NCI-H1092 (cell line): Measurements from ENCODE around the gene PTPRB.
"Not testable (repeated sequence)": the region's sequence is repeated elsewhere in the genome, so short reads cannot be mapped to it uniquely, and the experiment has no call there.

Experiments
- DNase-seq: peaks from one replicate; lab custom pipeline; 2025; lab: John Stamatoyannopoulos, UW

PTPRB gene

GRCh38 chr12:70540996-70541395, 96.2 kb downstream of the PTPRB start:
- DNase-seq, result no peak

GRCh38 chr12:70536650-70537049, 100.6 kb downstream of the PTPRB start:
- no peak for DNase-seq

GRCh38 chr12:70535896-70536374, 101.3 kb downstream of the PTPRB start:
- DNase-seq, result no peak

- DNase-seq, result no peak
These were observed 102.8 kb downstream of the PTPRB start for GRCh38 chr12:70534466-70534865.

GRCh38 chr12:70529647-70530046, 107.6 kb downstream of the PTPRB start:
- no peak for DNase-seq

GRCh38 chr12:70520847-70521246, 116.4 kb downstream of the PTPRB start:
- DNase-seq, result no peak

- DNase-seq, result no peak
These were observed 123.8 kb downstream of the PTPRB start for GRCh38 chr12:70513426-70513825.

- no peak for DNase-seq
These were observed 129.1 kb downstream of the PTPRB start for GRCh38 chr12:70508178-70508577.

GRCh38 chr12:70507442-70507841, 129.8 kb downstream of the PTPRB start:
- no peak for DNase-seq

GRCh38 chr12:70497508-70497907, 139.7 kb downstream of the PTPRB start:
- no peak for DNase-seq

- not testable (repeated sequence) for DNase-seq
These were observed 144.3 kb downstream of the PTPRB start for GRCh38 chr12:70492904-70493303.

- DNase-seq, result not testable (repeated sequence)
These were observed 146.3 kb downstream of the PTPRB start for GRCh38 chr12:70490928-70491327.

- no peak for DNase-seq
These were observed 149.8 kb downstream of the PTPRB start for GRCh38 chr12:70487440-70487839.

- DNase-seq, result no peak
These were observed 150.6 kb downstream of the PTPRB start for GRCh38 chr12:70486588-70486987.

GRCh38 chr12:70485704-70486103, 151.5 kb downstream of the PTPRB start:
- DNase-seq, result no peak

GRCh38 chr12:70484464-70484863, 152.8 kb downstream of the PTPRB start:
- DNase-seq, result no peak

- DNase-seq, result no peak
These were observed 154.5 kb downstream of the PTPRB start for GRCh38 chr12:70482764-70483163.

GRCh38 chr12:70469221-70469820, 167.9 kb downstream of the PTPRB start:
- no peak for DNase-seq

- no peak for DNase-seq
These were observed 168.5 kb downstream of the PTPRB start for GRCh38 chr12:70468741-70469140.

GRCh38 chr12:70467918-70468733, 169.1 kb downstream of the PTPRB start:
- no peak for DNase-seq

GRCh38 chr12:70467476-70467875, 169.8 kb downstream of the PTPRB start:
- no peak for DNase-seq

- DNase-seq, result no peak
These were observed 170.5 kb downstream of the PTPRB start for GRCh38 chr12:70466753-70467152.
